NCI-H1694 treated with DMSO at 0.1 percent for 48 hours (cell line): ENCODE data around the gene SDF4.

Source experiments
- DNase-seq: peaks from one replicate; lab custom pipeline; 2025; lab: John Stamatoyannopoulos, UW

SDF4 gene

GRCh38 chr1:1211541-1212441, 20.0 kb downstream of the SDF4 start:
- no peak for DNase-seq

GRCh38 chr1:1210726-1211540, 20.9 kb downstream of the SDF4 start:
- DNase-seq: no peak

GRCh38 chr1:1208713-1209433, 22.9 kb downstream of the SDF4 start:
- DNase-seq: no peak

GRCh38 chr1:1207571-1207892, 24.3 kb downstream of the SDF4 start:
- DNase-seq: no peak

GRCh38 chr1:1206966-1207531, 24.8 kb downstream of the SDF4 start:
- DNase-seq: no peak

- DNase-seq: no peak
Observed at GRCh38 chr1:1206376-1206965, 25.3 kb downstream of the SDF4 start, which contains the start of gene TNFRSF18. TNFRSF18 (minus strand) TSS chr1:1206592; CDS start chr1:1206571, 21 bp downstream.

DNA sequence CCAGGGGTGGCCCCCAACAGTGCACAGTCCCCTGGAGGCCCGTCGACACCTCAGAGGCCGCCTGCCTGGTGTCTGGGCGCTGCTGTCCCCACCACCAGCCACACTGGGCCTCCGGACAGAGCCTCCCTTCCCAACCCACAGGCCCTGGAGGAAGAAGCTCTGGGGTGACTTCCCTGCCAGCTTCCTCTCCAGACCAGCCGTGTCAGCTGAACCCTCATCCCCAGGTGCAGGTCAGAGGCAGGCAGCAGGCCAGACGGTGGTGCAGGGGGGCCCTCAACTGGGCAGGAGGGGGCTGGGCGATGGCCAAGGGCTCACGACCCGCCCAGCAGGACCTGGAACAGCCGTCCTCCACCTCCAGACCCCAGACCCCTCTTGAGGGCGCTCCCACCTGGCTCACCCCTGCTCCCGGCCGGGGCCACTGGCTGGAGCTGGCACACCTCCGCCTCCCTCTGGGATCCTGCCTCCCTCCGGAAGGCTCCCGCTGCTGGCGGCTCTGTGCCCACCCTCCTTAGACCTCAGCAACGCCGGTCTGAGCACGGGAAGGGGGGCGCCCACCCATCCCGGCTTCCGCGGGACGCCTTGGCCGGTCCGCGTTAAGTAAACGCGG, 25.9 kb downstream of the SDF4 start:
- no peak for DNase-seq

DNA sequence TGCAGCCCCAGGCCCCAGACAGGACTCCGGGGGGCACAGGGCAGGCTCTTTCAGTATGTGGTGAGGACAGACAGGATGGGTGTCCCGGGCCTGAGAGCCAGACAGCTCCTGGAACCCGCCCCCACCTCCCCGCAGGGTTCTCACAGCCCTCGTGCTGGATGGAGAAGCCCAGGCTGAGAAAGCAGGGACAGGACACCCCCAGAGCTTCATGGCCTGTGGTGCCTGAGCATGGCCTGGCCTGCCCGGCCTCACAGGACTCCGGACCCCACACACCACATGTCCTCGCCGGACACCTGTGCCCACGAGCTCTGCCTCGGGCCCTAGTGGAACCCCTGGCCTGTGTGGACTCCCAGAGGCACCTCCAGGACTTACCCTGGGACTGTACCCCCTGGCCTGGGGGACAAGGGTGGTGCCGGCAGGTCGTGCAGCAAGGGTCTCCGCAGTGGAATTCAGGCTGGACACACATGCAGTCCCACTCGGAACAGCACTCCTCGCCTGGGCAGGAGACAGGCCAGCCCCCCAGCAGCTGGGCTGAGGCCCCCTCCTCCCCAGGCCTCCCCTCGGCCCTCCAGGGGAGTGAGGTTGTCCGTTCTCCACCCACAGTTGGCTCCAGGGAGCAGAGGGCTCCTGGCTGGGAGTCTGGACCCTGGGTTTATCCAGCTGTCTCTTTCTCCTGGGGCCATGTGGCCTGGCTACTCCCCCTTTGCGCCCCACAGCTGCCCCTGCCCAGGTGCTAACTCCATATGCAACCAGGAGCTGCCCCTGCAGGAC, 26.6 kb downstream of the SDF4 start:
- no peak for DNase-seq

DNA sequence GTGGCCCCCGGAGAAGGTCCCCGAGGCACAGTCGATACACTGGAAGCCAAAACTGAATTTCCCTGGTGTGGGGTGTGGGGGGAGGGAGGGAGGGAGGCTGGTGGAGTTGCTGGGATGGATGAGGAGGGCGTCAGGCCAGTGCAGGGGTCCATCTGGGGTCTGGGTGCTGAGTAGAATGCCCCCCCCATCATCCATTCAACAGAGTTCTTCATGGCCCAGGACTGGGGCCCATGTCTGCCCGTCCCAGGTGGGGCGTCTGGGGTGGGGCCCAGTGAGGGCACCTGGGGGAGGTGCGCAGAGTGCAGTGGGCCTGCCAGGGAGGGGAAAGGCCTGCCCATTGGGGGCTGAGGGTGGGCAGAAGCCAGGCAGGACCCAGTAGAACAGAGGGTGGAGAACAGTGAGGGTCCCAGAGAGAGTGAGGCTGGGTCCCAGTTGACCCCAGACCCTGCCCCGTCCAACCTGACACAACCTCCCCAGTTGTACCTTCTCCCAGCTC, 27.3 kb downstream of the SDF4 start:
- no peak for DNase-seq

GRCh38 chr1:1203561-1204424, 28.0 kb downstream of the SDF4 start:
- DNase-seq: no peak

DNA sequence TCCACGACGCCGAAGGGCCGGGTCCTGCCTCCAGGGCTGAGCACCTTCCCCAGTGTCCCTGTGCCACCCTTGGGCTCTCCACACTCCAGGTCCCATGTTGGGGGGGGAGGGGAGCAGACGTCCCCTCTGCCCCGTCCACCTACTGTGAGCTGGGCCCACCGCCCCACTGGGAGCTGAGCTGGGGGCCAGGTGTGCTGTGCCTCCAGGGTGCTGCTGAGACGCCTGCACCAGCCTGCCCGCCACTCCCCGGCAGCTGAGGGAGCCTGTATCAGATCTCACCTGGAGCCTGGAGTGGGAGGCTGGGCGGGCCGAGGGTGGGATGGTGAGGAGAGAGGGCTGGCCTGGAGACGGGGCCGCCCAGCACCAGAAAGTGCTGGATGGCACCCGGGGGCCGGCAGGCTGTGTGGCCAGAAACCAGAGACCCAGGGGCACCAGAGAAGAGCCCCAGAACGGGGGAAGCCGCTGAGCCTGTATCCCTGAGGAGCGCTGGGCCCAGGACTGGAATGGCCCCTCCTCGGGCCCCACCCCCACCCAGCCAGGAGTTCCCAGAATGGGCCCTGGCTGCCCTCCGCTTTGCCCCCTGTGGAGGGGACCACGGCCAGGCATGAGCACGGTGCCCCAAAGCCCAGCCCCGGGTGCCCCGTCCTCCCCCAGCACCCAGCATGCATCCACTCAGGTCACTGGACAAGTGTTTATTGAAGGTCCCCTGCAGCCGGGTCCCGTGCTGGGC, 28.8 kb downstream of the SDF4 start:
- DNase-seq: no peak

DNA sequence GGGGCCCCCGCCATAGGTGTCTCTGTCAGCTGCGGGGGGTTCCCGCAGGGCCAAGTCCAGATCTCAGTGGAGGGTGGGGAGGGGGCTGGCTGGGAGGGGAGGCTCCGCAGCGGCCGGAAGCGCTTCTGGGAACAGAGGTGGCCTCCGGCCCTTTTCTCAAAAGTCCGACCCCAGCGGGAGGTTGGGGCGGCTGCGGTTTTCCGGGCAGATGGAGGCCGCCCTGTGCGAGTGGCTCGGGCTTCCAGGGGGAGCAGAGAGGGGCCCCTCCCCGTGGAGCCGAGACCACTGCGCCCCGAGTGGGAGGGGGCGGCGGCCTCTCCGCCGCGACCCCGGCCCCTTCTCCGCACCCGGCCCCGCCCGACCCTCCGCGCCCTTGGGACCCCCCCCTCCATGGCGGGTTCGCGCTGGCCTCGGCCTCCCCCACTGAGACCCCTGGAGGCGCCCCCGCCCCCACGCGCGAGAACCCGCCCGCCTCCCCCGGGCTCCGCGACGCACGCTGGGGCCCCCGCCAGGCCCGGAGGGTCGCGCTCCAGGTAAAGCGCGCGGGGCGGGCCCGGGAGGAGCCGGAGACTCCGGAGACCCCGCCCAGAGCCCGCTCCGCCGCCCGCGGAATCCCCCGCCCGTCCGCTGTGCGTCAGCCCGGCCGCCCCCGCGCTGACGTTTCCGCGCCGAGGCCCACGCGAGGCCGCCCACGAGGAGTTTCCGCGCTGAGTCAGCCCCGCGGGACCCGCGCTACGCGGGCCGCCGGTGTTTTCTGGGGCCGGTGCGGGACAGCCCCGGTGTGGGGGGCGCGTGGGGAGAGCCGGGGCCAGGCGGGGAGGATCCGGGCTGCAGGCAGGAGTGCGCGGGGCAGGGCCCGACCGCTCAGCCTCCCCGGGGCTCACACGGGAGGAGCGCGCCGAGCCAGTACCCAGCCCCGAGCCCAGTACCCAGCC, 30.7 kb downstream of the SDF4 start:
- no peak for DNase-seq

DNA sequence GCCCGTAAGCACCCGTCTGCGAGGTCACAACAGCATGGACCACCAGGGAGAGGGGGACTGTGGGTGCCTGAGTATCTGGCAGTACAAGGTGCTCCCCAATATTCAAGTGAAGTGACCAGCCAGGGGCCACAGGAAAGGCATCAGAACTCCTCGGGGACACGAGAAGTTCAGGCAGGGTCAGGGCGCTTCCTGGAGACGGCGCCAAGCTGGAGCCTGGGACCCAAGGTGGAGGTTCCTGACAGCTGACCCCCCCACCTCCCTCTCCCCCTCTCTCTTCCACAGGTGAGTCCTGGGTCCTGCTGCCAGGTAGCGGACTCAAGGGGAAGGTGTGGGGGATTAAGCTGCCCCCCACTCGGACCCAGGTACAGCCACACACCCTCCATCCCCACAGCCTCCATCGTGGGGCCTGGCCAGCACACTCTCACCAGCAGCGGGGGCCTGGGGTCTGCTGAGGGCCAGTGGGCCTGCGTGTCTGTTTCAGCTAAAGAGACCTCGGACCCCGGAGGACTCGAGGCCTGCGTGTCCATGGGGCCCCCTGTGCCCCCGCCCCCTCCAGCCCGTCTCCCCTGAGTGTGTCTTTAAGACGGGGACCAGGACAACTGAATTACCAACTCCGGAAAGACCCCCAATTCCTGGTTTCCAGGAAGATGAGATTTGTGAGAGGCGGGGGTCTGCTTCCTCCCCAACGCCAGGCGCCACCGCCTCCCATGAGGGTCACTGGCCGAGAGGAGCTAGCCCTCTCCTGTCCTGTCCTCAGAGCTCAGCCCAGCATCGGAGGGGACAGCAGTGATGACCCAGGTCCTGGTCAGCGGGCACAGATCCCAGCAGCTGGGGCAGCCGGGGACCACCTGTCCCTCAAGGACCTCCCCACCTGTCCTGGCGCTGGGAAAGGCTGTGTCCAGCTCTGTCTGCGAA, 31.6 kb downstream of the SDF4 start:
- DNase-seq: no peak

GRCh38 chr1:1199141-1199960, 32.5 kb downstream of the SDF4 start:
- DNase-seq: no peak

DNA sequence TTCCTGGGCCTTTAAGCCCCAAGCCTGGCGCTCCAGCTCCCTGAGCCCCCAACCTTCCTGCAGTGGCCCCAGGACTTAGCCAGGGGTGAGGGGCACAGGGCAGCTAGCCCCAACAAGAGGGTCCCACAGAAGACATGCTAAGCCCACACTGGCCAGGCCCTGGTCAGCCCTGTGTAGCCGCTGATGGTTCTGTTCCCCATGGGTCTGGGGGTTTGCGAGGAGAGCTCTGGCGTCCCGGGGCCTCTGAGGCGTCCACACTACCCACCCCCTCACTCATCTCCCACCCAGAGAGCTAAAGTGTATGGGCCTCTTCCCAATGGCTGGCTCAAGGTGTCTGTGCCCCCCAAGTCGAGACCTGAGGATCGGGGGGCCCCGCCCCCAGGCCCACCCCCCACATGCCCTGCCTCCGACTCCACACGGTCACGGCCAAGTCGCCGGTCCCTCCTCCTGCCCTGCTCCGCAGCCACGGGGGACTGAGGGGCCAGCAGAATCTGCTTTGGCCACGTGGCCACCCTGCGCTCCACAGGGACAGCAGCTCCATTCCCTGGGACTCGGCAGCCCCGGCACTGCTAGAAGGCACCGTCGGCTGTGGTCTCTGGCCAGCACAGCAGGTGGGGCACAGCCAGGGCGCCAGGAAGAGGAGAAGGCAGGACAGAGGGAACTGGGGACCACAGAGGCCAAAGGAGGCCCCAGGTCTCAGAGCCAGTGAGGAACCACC, 33.2 kb downstream of the SDF4 start:
- DNase-seq: no peak
